Right renal pelvis (tissue), 4 donors: Measurements from ENCODE around the gene LAMTOR4. TPM values are rescaled to one million over a fixed set of nuclear protein-coding genes. Genes with fewer than 3 reads are reported as not detected.
A peak's percentile ranks its signal among the peaks of the same experiment; 100 is the strongest.
"Not testable (repeated sequence)": the region's sequence is repeated elsewhere in the genome, so short reads cannot be mapped to it uniquely, and the experiment has no call there.

Experiments
- DNase-seq, 4 donors: peaks; one replicate each; pipeline ENCODE4 v3.0.0-alpha.2; 2013; ENCODE audit warnings: low read depth in 4 of 4, low spot score in 3 of 4, missing footprints in 1 of 4
- polyA plus RNA-seq, 4 donors: library from polyadenylated mRNA; unstranded; fragments of 120-200 nt; gene quantifications; one replicate each; pipeline ENCODE4 v1.2.1, GENCODE V29; 2013; ENCODE audit not compliant: insufficient read length in 4 of 4

The LAMTOR4 gene
- polyA plus RNA-seq, 4 donors = 90.5 to 126 (median 97.4) TPM

GRCh38 chr7:100169147-100169850 is 20.6 kb downstream of the LAMTOR4 start:
- DNase-seq = no peak

GRCh38 chr7:100170101-100170897 is 21.6 kb downstream of the LAMTOR4 start:
- no peak for DNase-seq

GRCh38 chr7:100171087-100171681 is 22.5 kb downstream of the LAMTOR4 start:
- DNase-seq = no peak

GRCh38 chr7:100171840-100172239 is 23.1 kb downstream of the LAMTOR4 start:
- DNase-seq = no peak

- no peak for DNase-seq
These were observed 25.2 kb downstream of the LAMTOR4 start for GRCh38 chr7:100173806-100174495.

GRCh38 chr7:100174582-100174981 is 25.9 kb downstream of the LAMTOR4 start:
- DNase-seq = no peak

GRCh38 chr7:100175296-100175935 is 26.7 kb downstream of the LAMTOR4 start:
- DNase-seq = no peak

- no peak for DNase-seq
These were observed 27.7 kb downstream of the LAMTOR4 start for GRCh38 chr7:100176096-100177044.

- peak; percentile 90 to 93 (median 90) for DNase-seq
These were observed 28.6 kb downstream of the LAMTOR4 start, which contains the start of the genes GPC2 and STAG3 for GRCh38 chr7:100177045-100178001. Gene GPC2, minus strand, starts transcription at chr7:100177381. Its CDS starts 182 bp downstream, at chr7:100177199. Gene STAG3, plus strand, starts transcription at chr7:100177918. Its CDS starts 2,639 bp downstream, at chr7:100180557.

- not testable (repeated sequence) for DNase-seq
These were observed 31.4 kb downstream of the LAMTOR4 start for GRCh38 chr7:100180084-100180483.

GRCh38 chr7:100182616-100183015 is 33.9 kb downstream of the LAMTOR4 start:
- DNase-seq = not testable (repeated sequence)

- not testable (repeated sequence) for DNase-seq
These were observed 34.4 kb downstream of the LAMTOR4 start for GRCh38 chr7:100183090-100183489.

GRCh38 chr7:100185726-100186125 is 37.0 kb downstream of the LAMTOR4 start:
- no peak for DNase-seq

GRCh38 chr7:100189061-100189460 is 40.3 kb downstream of the LAMTOR4 start:
- DNase-seq = no peak

- DNase-seq = no peak
These were observed 41.5 kb downstream of the LAMTOR4 start for GRCh38 chr7:100190048-100190711.

- DNase-seq = no peak
These were observed 43.1 kb downstream of the LAMTOR4 start for GRCh38 chr7:100191775-100192174.

- not testable (repeated sequence) for DNase-seq
These were observed 43.7 kb downstream of the LAMTOR4 start for GRCh38 chr7:100192281-100192862.
